ENCODE results near the gene TTC7B.

- TF ChIP-seq CTCF (IDR thresholded peaks at IDR 0.05): no peak
- no peak for TF ChIP-seq POLR2A (IDR thresholded peaks at IDR 0.05)
Observed at GRCh38 chr14:90483571-90483974, 332.7 kb downstream of the TTC7B start.

Measured in esophagus squamous epithelium (tissue), 4 donors.